ENCODE measurements around the gene POLR1H.

- TF ChIP-seq CTCF (IDR thresholded peaks at IDR 0.05 in 2 of 3, conservative IDR thresholded peaks at IDR 0.05 in 1 of 3; ENCODE audit: borderline replicate concordance in 1 of 3, insufficient read depth in 1 of 3, low read depth in 2 of 3, low read length in 2 of 3) (no peak), POLR2A (IDR thresholded peaks at IDR 0.05; ENCODE audit: borderline replicate concordance, extremely low read depth, insufficient read depth, insufficient read length) (no peak), ZNF274 (IDR thresholded peaks at IDR 0.05; ENCODE audit: low read depth, low read length) (no peak), EZH2phosphoT487 (IDR thresholded peaks at IDR 0.05; ENCODE audit: borderline replicate concordance) (no peak), ELF1 (IDR thresholded peaks at IDR 0.05; ENCODE audit: borderline replicate concordance, low read depth) (no peak), SP1 (IDR thresholded peaks at IDR 0.05; ENCODE audit: low read depth) (no peak), REST (IDR thresholded peaks at IDR 0.05; ENCODE audit: low read depth) (no peak), ZBTB33 (IDR thresholded peaks at IDR 0.05; ENCODE audit: extremely low read depth, insufficient replicate concordance, low read length) (no peak), YY1 (IDR thresholded peaks at IDR 0.05; ENCODE audit: extremely low read depth, insufficient replicate concordance, low read depth, low read length) (no peak), SRF (IDR thresholded peaks at IDR 0.05; ENCODE audit: low read depth) (no peak), RAD21 (IDR thresholded peaks at IDR 0.05; ENCODE audit: low read depth) (no peak), CEBPB (IDR thresholded peaks at IDR 0.05; ENCODE audit: low read depth) (no peak)
Measured at GRCh38 chr6:30029588-30029987, 31.5 kb upstream of the POLR1H start.

Measured in HCT116 (cell line).